Tibial nerve (tissue), 4 donors: Measurements from ENCODE around the gene AQP12A. TPM values are rescaled to one million over a fixed set of nuclear protein-coding genes. Genes with fewer than 3 reads are reported as not detected.
"Not testable (repeated sequence)": the region's sequence is repeated elsewhere in the genome, so short reads cannot be mapped to it uniquely, and the experiment has no call there.

ENCODE experiments used
- DNase-seq, 2 donors: peaks; one replicate each; pipeline ENCODE4 v3.0.0-alpha.2; 2019; ENCODE audit warnings: low spot score in 2 of 2
- H3K27ac ChIP-seq, 4 donors: fragments of 200-600 bp; sonication (generic) in 3 of 4; one replicate each; pipeline ENCODE4 v1.5.1; 2017 to 2019; ENCODE audit warnings: mild to moderate bottlenecking in 1 of 4
- H3K27me3 ChIP-seq, 2 donors: fragments of 200-600 bp; sonication (generic) in 1 of 2; one replicate each; pipeline versions ENCODE4 v1.5.1 to v1.6.0; 2017 to 2019
- H3K36me3 ChIP-seq, 3 donors: fragments of 200-600 bp; sonication (generic); one replicate each; pipeline ENCODE4 v1.5.1; 2018 to 2019
- H3K4me1 ChIP-seq, 4 donors: fragments of 200-600 bp; sonication (generic) in 3 of 4; one replicate each; pipeline ENCODE4 v1.5.1; 2017 to 2019
- H3K4me3 ChIP-seq, 4 donors: fragments of 200-600 bp; sonication (generic) in 3 of 4; one replicate each; pipeline ENCODE4 v1.5.1; 2017 to 2019; ENCODE audit warnings: mild to moderate bottlenecking in 1 of 4, moderate library complexity in 1 of 4
- H3K9me3 ChIP-seq, 4 donors: fragments of 200-600 bp; sonication (generic) in 3 of 4; one replicate each; pipeline ENCODE4 v1.5.1; 2017 to 2019
- CTCF ChIP-seq, 5 experiments: fragments of 200-600 bp in 3 of 5; fragments of 450-650 bp in 2 of 5; sonication (generic) in 3 of 5; IDR thresholded peaks; one replicate each; pipeline ENCODE4 v1.5.1; 2016 to 2019; ENCODE audit warnings: antibody characterized with exemption in 5 of 5, mild to moderate bottlenecking in 3 of 5, moderate library complexity in 2 of 5
- EP300 ChIP-seq, 2 donors: sonication (generic); formaldehyde crosslinking; IDR thresholded peaks; one replicate each; pipeline ENCODE4 v1.6.1; 2017; ENCODE audit warnings: antibody characterized with exemption in 2 of 2, mild to moderate bottlenecking in 1 of 2
- POLR2A ChIP-seq, 2 donors: fragments of 450-650 bp; IDR thresholded peaks; one replicate each; pipeline ENCODE4 v1.6.1; 2017; ENCODE audit warnings: antibody characterized with exemption in 2 of 2, mild to moderate bottlenecking in 2 of 2, moderate library complexity in 2 of 2
- WGBS, 2 donors: methylation state at CpG; one replicate each; pipeline ENCODE4 v1.1.5; 2018; 5-methylcytosine and 5-hydroxymethylcytosine counted together
- total RNA-seq, 4 donors: library from RNA; depleted of rRNA; stranded (reverse); fragments of >200 nt; gene quantifications; one replicate each; pipeline ENCODE4 v1.1.0, GENCODE V29; 2016

AQP12A gene
- total RNA-seq, result 1 to 10 TPM in 1 of 4 donors, not detected in 3; 1.2 TPM

DNA sequence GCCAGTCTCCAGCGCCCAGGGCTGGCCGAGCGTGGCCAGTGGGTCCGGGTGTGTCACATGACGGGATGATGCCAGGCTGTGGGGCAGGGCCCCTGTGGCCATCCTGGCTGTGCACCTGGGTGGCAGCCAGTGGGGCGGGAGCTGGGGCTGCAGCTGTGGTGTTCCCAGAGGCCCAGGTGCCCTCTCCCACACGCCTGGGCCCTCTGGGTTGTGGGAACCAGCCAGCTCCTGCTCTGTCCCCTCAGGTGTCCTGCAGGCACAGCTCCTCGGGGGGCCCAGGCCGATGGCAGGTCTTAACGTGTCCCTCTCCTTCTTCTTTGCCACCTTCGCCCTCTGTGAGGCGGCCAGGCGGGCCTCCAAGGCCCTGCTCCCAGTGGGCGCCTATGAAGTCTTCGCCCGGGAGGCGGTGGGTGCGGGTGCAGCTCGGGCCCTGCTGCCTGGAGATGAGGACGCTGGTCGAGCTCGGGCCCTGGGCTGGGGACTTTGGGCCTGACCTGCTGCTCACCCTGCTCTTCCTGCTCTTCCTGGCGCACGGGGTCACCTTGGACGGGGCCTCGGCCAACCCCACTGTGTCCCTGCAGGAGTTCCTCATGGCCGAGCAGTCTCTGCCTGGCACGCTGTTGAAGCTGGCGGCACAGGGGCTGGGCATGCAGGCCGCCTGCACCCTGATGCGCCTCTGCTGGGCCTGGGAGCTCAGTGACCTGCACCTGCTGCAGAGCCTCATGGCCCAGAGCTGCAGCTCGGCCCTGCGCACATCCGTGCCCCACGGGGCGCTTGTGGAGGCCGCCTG is at the start of gene AQP12A:
AQP12A (plus strand) TSS at position 236 of the 790 bp plus-strand sequence; CDS start at position 284, 48 bp downstream.
- H3K4me3 ChIP-seq, H3K9me3 ChIP-seq, H3K36me3 ChIP-seq, H3K27ac ChIP-seq, DNase-seq, H3K27me3 ChIP-seq, H3K4me1 ChIP-seq: not testable (repeated sequence)
- WGBS, 2 donors, result 87% methylated on average over 22 of the region's 37 CpGs; no CpG with 5 or more reads in 1 of the 2 donors

DNA sequence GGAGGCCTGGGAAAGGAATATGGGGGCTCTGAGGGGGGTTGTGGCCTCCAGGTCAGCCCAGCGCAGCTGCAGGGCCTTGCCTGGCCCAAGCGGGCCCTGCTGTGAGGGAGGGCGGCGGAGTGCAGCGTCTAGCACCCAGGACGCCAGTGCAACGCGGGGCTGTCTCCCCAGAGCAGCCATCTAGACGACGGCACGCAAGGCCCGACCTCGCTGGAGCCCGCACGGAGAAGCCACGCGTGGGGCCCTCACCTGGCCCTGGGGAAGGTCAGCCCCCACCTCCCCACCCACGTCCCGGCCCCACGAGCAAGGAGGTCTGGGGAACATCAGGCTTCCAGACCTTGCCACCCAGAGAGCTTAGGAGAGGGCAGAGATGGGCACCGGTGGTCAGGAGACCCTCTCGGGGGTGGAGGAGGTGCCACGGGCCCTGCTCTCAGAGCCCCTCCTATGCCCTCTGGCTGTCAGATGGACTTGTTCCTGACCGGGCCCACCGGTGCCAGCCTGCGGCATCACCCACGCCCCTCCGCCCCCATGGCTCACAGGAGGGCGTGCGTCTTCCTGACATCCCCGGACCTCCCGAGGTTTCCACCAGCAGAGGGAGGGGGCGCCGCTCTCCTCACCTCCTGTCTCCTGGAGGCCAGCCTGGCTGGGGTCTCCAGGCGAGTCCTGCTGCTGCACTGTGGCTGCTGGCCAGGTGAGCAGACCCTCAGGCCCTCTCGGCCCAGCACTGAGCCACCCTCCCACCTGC is 49.4 kb upstream of the AQP12A start:
- WGBS, 2 donors, result 75 to 81% methylated on average over 18 to 33 of the region's 36 CpGs
- no peak overlapping the region for H3K4me3 ChIP-seq
- no peaks in the 10 kb centered on the region for H3K9me3 ChIP-seq
- TF ChIP-seq EP300 (IDR thresholded peaks at IDR 0.05) (no peak), CTCF (IDR thresholded peaks at IDR 0.05) (no peak), POLR2A (IDR thresholded peaks at IDR 0.05) (no peak)
- no peak overlapping the region for H3K27ac ChIP-seq
- no peaks in the 10 kb centered on the region for H3K36me3 ChIP-seq
- peaks cover 0 to 22% (median 0%) of the 10 kb centered on the region in 4 donors for H3K4me1 ChIP-seq
- peaks cover 0 to 49% of the 10 kb centered on the region in 2 donors for H3K27me3 ChIP-seq
- no peak for DNase-seq

DNA sequence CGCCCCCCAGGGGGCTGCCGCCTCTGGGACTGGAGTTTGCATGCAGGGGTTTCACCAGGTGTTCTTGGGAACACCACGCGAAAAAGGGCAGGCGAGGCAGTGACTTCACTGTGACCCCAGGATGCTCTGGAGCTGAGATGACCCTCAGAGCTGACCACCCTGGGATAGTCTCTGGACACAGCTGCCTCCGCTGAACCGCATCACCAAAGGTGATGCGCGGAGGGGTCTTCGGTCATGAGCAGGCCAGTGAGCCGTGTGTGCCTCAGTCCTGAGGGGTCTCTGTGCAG is 48.9 kb upstream of the AQP12A start:
- no peak overlapping the region for H3K27ac ChIP-seq
- 70 to 90% methylated on average over 4 to 11 of the region's 11 CpGs for WGBS, 2 donors
- peaks cover 0 to 54% of the 10 kb centered on the region in 2 donors for H3K27me3 ChIP-seq
- TF ChIP-seq CTCF (IDR thresholded peaks at IDR 0.05), result no peak
- TF ChIP-seq POLR2A (IDR thresholded peaks at IDR 0.05), result no peak
- no peak for TF ChIP-seq EP300 (IDR thresholded peaks at IDR 0.05)
- H3K9me3 ChIP-seq, result no peaks in the 10 kb centered on the region
- H3K36me3 ChIP-seq, result no peaks in the 10 kb centered on the region
- peaks cover 0 to 17% (median 0%) of the 10 kb centered on the region in 4 donors for H3K4me1 ChIP-seq
- no peak for DNase-seq
- H3K4me3 ChIP-seq, result no peak overlapping the region

DNA sequence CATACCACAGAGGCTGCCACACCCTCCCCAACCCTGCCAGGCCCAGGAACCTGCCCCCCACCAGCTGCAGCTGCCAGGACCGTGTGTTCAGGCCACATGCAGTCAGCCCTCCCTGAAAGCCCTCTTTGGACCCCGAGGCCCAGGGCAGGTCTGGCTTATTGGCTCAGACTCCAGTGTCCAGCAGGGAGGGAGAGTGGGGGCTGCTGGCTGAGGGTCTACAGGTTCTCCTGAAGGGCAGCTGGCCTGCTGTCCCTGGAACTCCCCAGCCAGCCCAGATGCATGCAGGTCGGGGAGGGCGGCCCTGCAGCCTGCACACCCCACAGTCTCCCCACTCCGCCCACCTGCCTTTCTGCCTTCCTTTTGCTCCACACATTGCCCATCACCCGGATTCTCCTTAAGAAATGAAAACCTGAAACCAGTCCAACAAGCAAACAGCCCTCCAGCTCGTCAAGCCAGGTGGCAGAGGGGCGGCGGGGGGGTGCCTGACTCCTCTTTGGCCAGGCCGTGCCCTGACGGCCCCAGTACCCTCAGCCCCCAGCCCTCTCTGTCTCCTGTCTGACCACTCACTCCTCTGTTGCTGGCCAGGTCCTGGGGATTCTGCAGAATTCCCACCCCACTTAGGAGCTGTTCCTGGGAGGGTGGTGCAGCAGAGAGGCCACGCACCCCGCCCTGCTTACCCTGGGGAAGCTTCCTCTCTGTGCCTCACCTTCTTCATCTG is 48.4 kb upstream of the AQP12A start:
- 60 to 68% methylated on average over 13 of the region's 13 CpGs for WGBS, 2 donors
- no peaks in the 10 kb centered on the region for H3K36me3 ChIP-seq
- no peak overlapping the region for H3K27ac ChIP-seq
- TF ChIP-seq POLR2A (IDR thresholded peaks at IDR 0.05) (no peak), CTCF (IDR thresholded peaks at IDR 0.05) (no peak), EP300 (IDR thresholded peaks at IDR 0.05) (no peak)
- H3K4me1 ChIP-seq, result peaks cover 0 to 12% (median 0%) of the 10 kb centered on the region in 4 donors
- no peaks in the 10 kb centered on the region for H3K9me3 ChIP-seq
- DNase-seq, result no peak
- H3K27me3 ChIP-seq, result peaks cover 0 to 59% of the 10 kb centered on the region in 2 donors
- H3K4me3 ChIP-seq, result no peak overlapping the region

- DNase-seq, result no peak
- WGBS, 2 donors, result 81 to 82% methylated on average over 15 of the region's 15 CpGs
- Histone ChIP-seq H3K4me1 (peaks cover 0 to 8% (median 0%) of the 10 kb centered on the region in 4 donors), H3K36me3 (no peaks in the 10 kb centered on the region), H3K27ac (no peak overlapping the region), H3K4me3 (no peak overlapping the region), H3K9me3 (no peaks in the 10 kb centered on the region), H3K27me3 (peaks cover 0 to 59% of the 10 kb centered on the region in 2 donors)
- TF ChIP-seq EP300 (IDR thresholded peaks at IDR 0.05), result no peak
- TF ChIP-seq POLR2A (IDR thresholded peaks at IDR 0.05), result no peak
- no peak for TF ChIP-seq CTCF (IDR thresholded peaks at IDR 0.05)
Observed at GRCh38 chr2:240643811-240644150, 47.9 kb upstream of the AQP12A start.
